Fibroblast of skin of right biceps (primary cell): Measurements from ENCODE around the gene KCNN2.

Experiments
- DNase-seq: peaks from one replicate; pipeline ENCODE4 v3.0.0-alpha.2; 2013

KCNN2 gene

DNA sequence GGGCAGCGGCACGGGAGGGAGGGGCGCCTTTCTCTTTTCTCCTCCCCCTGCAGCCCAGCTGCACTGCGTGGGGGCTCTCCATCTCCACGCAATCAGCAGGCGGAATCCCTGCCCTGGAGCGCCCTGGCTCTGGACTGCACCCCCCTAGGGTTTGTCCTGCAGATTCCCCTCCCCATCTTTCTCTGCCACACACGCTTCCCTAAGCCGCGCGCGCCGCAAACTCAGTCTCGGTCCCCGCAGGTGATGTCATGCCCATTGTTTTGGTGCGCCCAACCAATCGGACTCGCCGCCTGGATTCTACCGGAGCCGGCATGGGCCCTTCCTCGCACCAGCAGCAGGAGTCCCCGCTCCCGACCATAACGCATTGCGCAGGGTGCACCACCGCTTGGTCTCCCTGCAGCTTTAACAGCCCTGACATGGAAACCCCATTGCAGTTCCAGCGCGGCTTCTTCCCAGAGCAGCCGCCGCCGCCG, at the start of gene KCNN2:
Gene KCNN2 (plus strand): TSS at position 347 of the 473 bp plus-strand sequence. CDS start 70 bp downstream, at position 417.
- peak; percentile 80 for DNase-seq

DNA sequence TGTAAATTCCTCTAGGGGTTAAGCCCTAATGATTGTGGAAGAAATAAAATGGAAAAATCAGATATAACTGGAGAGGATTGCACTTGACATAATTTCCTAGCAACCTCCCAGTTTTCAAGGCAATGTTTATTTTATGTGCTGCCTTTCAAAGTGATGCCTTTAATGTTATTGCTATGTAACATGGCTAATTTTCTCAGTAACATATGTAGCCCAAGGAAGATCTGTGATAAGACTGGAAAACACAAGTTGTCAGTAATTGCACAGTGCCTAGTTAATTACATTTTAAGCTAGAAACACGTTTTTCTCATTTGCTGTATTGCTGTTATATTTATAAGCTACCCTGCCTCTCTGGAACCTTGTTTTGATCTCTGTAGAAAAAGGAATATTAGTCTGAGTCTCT, 49.2 kb upstream of the KCNN2 start:
- DNase-seq, result no peak

DNA sequence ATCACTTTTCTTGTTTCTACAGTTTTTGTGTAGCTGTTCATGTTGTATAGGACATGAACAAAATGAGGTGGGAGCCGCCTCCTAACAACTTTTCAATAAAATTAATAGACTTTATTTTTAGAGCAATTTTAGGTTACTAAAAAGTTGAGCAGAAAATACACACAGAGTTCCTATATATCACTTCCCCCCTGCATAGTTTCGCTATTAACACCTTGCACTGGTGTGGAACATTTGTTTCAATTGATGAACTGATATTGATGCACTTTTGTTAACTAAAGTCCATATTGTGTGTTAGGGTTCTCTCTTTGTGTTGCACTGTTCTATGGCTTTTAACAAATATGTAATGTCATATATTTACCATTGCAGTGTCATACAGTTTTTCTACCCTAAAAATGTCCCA, 47.8 kb upstream of the KCNN2 start:
- no peak for DNase-seq

- DNase-seq, result no peak
These were observed 45.7 kb upstream of the KCNN2 start for GRCh38 chr5:114316167-114316566.

- DNase-seq, result no peak
These were observed 44.1 kb upstream of the KCNN2 start for GRCh38 chr5:114317751-114318150.

DNA sequence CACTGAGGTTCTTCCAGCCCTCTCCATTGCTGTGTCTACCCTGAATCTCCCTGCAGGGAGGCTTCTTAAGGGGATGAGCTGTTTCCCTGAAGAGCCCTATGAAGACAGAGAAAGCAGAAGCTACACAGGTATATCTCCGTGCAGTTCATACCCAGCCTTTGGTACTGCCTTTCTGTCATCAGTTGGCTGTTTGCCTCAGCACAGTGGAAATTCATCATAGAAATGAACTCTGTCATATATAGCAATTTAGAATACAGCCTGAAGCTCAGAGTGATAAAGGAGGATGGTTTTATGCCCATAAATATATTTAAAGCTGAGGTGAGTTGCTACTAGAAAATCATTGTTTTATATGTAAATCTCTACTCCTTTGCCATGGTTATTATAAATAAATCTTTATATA, 42.6 kb upstream of the KCNN2 start:
- DNase-seq, result no peak

- peak; percentile 54 for DNase-seq
These were observed 42.0 kb upstream of the KCNN2 start for GRCh38 chr5:114319821-114320220.

DNA sequence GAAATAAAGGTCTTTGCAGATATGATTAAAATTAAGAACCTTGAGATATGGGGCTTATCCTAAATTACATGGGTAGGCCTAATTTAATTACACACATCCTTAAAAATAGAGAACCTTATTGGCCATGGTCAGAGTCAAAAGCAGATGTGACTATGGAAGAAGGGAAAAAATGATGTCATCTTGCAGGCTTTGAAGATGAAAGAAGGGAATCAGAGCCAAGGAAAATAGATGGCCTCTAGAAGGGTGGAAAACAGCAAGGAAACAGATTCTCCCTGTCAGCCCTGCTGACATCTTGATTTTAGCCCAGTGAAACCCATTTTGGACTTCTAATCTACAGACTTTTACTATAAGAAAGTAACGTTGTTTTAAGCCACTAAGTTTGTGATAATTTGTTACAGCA, 37.6 kb upstream of the KCNN2 start:
- DNase-seq, result no peak

GRCh38 chr5:114325541-114325940, 36.3 kb upstream of the KCNN2 start:
- DNase-seq, result peak; percentile 21

DNA sequence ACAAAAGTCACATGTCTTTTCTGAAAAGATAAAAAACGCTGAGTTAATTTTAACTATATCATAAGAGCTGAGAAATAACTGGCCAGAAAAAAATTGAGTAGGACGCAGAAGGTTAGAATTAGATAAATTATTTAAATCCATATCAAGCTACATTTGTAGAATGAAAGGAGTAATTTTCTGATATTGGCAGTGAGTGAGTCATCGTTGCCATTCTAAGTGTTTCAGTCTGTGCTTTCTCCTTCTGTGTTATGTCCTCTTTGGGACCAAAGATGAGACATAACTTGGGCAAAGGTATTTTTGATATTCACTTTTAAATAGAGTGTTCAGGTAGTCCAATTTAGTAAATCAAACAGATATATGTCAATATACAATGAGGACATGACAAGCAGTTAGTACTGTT, 34.4 kb upstream of the KCNN2 start:
- peak; percentile 4 for DNase-seq

- no peak for DNase-seq
These were observed 33.9 kb upstream of the KCNN2 start for GRCh38 chr5:114327987-114328386.

GRCh38 chr5:114330916-114331531, 30.8 kb upstream of the KCNN2 start:
- no peak for DNase-seq

- DNase-seq, result no peak
These were observed 29.4 kb upstream of the KCNN2 start for GRCh38 chr5:114332493-114332892.

DNA sequence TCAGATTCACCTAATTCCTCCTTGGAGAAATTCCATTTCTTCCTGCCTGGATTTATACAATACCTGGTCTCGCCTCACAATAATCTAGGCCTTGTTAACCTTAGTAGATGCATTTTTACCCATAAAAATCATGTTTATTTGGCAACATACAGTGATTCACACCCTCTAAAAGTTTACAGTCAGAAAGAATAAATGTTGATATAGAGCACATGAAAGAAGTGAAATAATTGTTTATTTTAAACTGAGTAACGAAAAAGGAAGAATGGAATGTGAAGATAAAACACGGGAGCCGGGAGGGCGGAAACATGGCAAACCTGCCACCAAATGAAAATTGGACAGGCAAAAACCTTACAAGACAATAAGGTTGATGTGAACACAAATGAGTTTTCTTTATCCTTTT, 28.9 kb upstream of the KCNN2 start:
- DNase-seq, result no peak

DNA sequence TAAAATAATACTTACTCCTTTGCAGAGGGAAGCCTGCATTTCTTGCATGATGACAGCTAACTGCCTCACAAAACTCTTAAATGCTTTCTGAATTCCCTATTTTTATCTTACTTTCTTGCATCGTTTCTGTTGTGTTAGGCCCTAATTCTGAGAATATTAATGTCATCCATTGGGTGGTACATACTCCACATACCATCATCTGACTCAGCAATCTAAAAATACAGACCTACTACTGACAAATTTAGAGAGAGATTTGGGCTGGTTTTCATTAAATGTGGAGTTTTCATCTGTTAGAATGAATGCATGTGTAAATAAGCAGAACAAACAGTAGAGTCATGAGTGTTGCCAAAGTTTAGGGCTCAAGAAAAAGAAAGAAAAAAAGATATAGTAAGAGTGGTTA, 26.5 kb upstream of the KCNN2 start:
- DNase-seq, result peak; percentile 75

DNA sequence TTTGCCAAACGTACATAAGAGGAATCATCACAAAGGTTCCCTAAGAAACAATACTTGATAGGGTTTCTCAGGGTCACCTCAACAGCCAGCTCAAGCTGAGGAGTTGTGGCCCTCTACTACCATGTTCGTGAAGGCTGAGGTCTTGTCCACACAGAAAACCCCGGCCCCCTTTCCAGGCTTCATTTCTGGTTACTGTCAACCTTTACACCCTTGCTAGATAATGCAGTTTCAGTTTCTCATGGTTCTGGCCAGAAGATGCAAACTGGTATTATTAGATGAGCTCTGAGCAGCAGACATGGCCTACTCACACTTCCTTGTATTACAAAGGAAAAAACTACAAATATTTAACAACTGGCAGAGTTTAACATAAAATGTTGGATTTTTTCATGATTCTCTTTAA, 22.8 kb upstream of the KCNN2 start:
- DNase-seq, result no peak

GRCh38 chr5:114346181-114346580, 15.7 kb upstream of the KCNN2 start:
- no peak for DNase-seq

DNA sequence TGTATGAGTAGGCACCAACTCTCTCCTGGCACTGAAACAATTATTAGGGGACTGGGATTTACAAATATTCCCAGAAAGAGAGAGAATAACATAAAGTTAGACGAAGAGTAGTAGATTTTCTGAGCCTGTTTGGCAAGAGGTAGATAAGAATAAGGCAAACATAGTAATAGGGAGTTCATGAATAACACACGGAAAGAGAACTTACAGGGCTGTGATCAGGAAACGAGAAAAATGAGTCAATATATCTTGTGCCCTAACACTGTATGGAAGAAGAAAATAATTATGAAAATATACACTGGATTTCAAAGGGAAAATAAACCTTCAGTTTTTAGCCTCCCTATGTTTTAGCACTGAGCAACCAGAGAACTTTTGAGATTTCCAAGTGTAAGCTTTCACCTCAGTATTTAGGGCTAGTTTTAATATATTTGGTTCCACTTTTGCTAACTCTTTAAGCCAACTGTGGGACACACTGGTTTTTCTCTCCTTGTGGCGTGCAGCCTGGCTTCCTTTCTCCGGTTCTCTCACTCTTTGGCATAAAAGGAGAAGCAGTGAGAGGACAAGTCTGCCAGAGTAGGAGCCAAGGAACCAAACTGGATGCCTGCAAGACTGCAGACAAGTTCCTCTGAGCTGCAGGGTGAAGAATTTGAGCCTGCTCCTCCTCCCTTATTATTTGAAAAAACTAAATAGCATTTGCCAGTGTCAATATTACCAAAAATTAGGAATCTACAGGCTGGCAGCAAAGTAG, 6.6 kb upstream of the KCNN2 start:
- no peak for DNase-seq

GRCh38 chr5:114358329-114358728, 3.5 kb upstream of the KCNN2 start:
- DNase-seq, result no peak

DNA sequence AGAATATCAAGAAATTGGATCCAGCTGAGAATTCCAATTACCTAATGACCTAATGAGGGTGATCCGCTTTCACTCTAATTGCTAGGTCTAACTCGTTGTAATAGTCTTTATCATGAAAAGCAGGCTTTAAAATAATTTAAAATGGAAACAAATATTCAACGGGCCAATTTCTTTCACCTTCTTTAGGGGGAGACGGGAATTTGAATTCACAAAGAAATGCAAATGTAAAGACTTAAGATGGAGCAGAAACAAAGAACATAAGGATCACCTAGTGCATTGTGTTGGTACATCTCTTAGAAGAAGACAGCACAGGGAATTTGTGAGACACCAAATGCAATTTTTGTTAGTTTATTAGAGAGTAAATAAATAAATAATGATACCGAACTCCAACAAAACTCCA, 1.5 kb upstream of the KCNN2 start:
- no peak for DNase-seq

- peak; percentile 17 for DNase-seq
These were observed 800 bp upstream of the KCNN2 start for GRCh38 chr5:114360816-114361723.

GRCh38 chr5:114362197-114362976, 517 bp downstream of the KCNN2 start:
- DNase-seq, result peak; percentile 11
